PC-9 (cell line): ENCODE data around the gene SERTAD4. TPM values are rescaled to one million over a fixed set of nuclear protein-coding genes. Genes with fewer than 3 reads are reported as not detected.

Source experiments
- BruUV-seq: library from RNA; stranded (reverse); fragments of 400-500 nt; replicated peaks from 2 replicates; lab custom pipeline; 2021; lab: Mats Ljungman, UMichigan
- CTCF ChIA-PET: fragments of 300-600 bp; sonication (Branson Sonifier 250); formaldehyde crosslinking; loops from one replicate; lab custom pipeline; 2022; ENCODE audit warnings: antibody characterized with exemption; lab: Charles Lee
- POLR2A ChIA-PET: fragments of 300-600 bp; sonication (Branson Sonifier 250); formaldehyde crosslinking; loops from one replicate; lab custom pipeline; 2022; ENCODE audit warnings: antibody characterized with exemption; ENCODE audit not compliant: unreplicated experiment; lab: Charles Lee
- DNase-seq, 2 experiments: peaks; one replicate each; pipeline versions ENCODE4 v3.0.0 to v3.0.0-alpha.2; 2015 to 2022; ENCODE audit warnings: mixed read lengths in 1 of 2
- H2AFZ ChIP-seq: fragments of 200-600 bp; sonication (generic); 2 replicates; pipeline ENCODE4 v1.8.1; 2017; ENCODE audit warnings: antibody characterized with exemption
- H3F3A ChIP-seq: fragments of 200-600 bp; sonication (generic); 2 replicates; pipeline ENCODE4 v1.8.1; 2017; ENCODE audit warnings: antibody characterized with exemption, mild to moderate bottlenecking, low read depth; ENCODE audit not compliant: insufficient read depth
- H3K27ac ChIP-seq: fragments of 200-600 bp; sonication (generic); 2 replicates; pipeline ENCODE4 v1.6.1; 2016; ENCODE audit warnings: mixed run types
- H3K27me3 ChIP-seq: fragments of 200-600 bp; sonication (generic); 2 replicates; pipeline ENCODE4 v1.6.1; 2016; ENCODE audit warnings: low read depth, mixed run types; ENCODE audit not compliant: insufficient read depth
- H3K36me3 ChIP-seq: fragments of 200-600 bp; sonication (generic); 2 replicates; pipeline ENCODE4 v1.6.1; 2016; ENCODE audit warnings: low read depth, mixed run types
- H3K4me1 ChIP-seq: fragments of 200-600 bp; sonication (generic); replicated peaks from 2 replicates; pipeline ENCODE4 v1.6.1; 2016; ENCODE audit warnings: mixed run types; ENCODE audit not compliant: insufficient read depth
- H3K4me2 ChIP-seq: fragments of 200-600 bp; sonication (generic); 2 replicates; pipeline ENCODE4 v1.6.1; 2017; ENCODE audit warnings: mixed run types
- H3K4me3 ChIP-seq: fragments of 200-600 bp; sonication (generic); 2 replicates; pipeline ENCODE4 v1.6.1; 2016; ENCODE audit warnings: mixed run types
- H3K79me2 ChIP-seq: fragments of 200-600 bp; sonication (generic); 2 replicates; pipeline ENCODE4 v1.6.1; 2017; ENCODE audit warnings: low read depth, mixed run types
- H3K9me2 ChIP-seq: fragments of 200-600 bp; sonication (generic); 2 replicates; pipeline ENCODE4 v1.8.1; 2017; ENCODE audit warnings: mild to moderate bottlenecking; ENCODE audit not compliant: insufficient read depth
- H3K9me3 ChIP-seq: fragments of 200-600 bp; sonication (generic); 2 replicates; pipeline ENCODE4 v1.8.1; 2016; ENCODE audit warnings: low read depth; ENCODE audit not compliant: insufficient read depth
- H4K20me1 ChIP-seq: fragments of 200-600 bp; sonication (generic); 2 replicates; pipeline ENCODE4 v1.8.1; 2017; ENCODE audit not compliant: insufficient read depth
- CTCF ChIP-seq: fragments of 200-600 bp; sonication (generic); conservative IDR thresholded peaks from 2 replicates; pipeline ENCODE4 v1.6.1; 2017; ENCODE audit warnings: mixed run types, antibody characterized with exemption, mild to moderate bottlenecking, moderate library complexity
- EZH2 ChIP-seq: fragments of 200-600 bp; sonication (generic); IDR thresholded peaks from 2 replicates; pipeline ENCODE4 v1.8.0; 2017; ENCODE audit warnings: antibody characterized with exemption, low read depth
- intact Hi-C: fragments of 100-400 bp; cut with micrococcal nuclease; formaldehyde crosslinking; loops from one replicate; pipeline ENCODE4 v1.10.0; 2022; ENCODE audit not compliant: unreplicated experiment
- total RNA-seq: library from RNA; stranded (reverse); gene quantifications from 2 replicates; pipeline ENCODE4 v1.2.3, GENCODE V29; 2021

Gene SERTAD4
- total RNA-seq, 1 experiment from 2014 or later = 22.6 TPM

- H3K27ac ChIP-seq = peak overlapping the region; percentile 41; the same call in 1 of the 2 replicates
- DNase-seq = no peak
- intact Hi-C loops = loop anchor here (2.0 to 10.0 kb wide), 3 partner anchors 44 to 338 kb away; no protein-coding TSS in a partner anchor
Observed at GRCh38 chr1:210233216-210233494, 559 bp downstream of the SERTAD4 start.

GRCh38 chr1:210233495-210234328 is 1.1 kb downstream of the SERTAD4 start:
- Histone ChIP-seq H3K9me3 (no peaks in the 10 kb centered on the region), H3K4me2 (peak overlapping the region; percentile 87), H4K20me1 (no peaks in the 10 kb centered on the region), H3K27ac (peak overlapping the region; percentile 41), H3K9me2 (no peaks in the 10 kb centered on the region; the same call in 1 of the 2 replicates), H3K79me2 (no peaks in the 10 kb centered on the region; the same call in 1 of the 2 replicates), H3F3A (peaks cover 23% of the 10 kb centered on the region), H3K4me3 (peak overlapping the region; percentile 96), H3K36me3 (no peaks in the 10 kb centered on the region), H3K27me3 (no peaks in the 10 kb centered on the region), H2AFZ (peak overlapping the region; percentile 98), H3K4me1 (peaks cover 34% of the 10 kb centered on the region)
- TF ChIP-seq CTCF = no peak
- no peak for TF ChIP-seq EZH2
- ChIA-PET CTCF (interaction anchor here (0.6 to 1.4 kb wide), 6 partner anchors 19 to 1036 kb away, joined by 3 to 9 read pairs (median 4); no protein-coding TSS in a partner anchor), POLR2A (interaction anchor here (0.5 to 1.0 kb wide), 10 partner anchors 11 to 1346 kb away, joined by 3 to 10 read pairs (median 4); no protein-coding TSS in a partner anchor)
- intact Hi-C loops = loop anchor here (1.0 to 10.0 kb wide), 5 partner anchors 18 to 339 kb away; no protein-coding TSS in a partner anchor
- peak; percentile 75 to 86 for DNase-seq
- TSS peak; percentile 74 for BruUV-seq

More at GRCh38 chr1:210233216-210233494, 559 bp downstream of the SERTAD4 start:
- Histone ChIP-seq H3K9me3 (no peaks in the 10 kb centered on the region), H3F3A (peaks cover 23% of the 10 kb centered on the region), H3K4me1 (peaks cover 30% of the 10 kb centered on the region), H3K4me3 (peak overlapping the region; percentile 96), H3K9me2 (no peaks in the 10 kb centered on the region; the same call in 1 of the 2 replicates), H3K36me3 (no peaks in the 10 kb centered on the region), H3K4me2 (peak overlapping the region; percentile 87), H2AFZ (peak overlapping the region; percentile 98), H4K20me1 (no peaks in the 10 kb centered on the region), H3K79me2 (no peaks in the 10 kb centered on the region; the same call in 1 of the 2 replicates), H3K27me3 (no peaks in the 10 kb centered on the region)
- BruUV-seq = no TSS peak
- POLR2A ChIA-PET = interaction anchor here (0.5 to 0.6 kb wide), 2 partner anchors 10 to 592 kb away, joined by 3 read pairs; no protein-coding TSS in a partner anchor
- CTCF ChIA-PET = interaction anchor here (0.6 kb wide), 1 partner anchor 1037 kb away, joined by 3 read pairs; no protein-coding TSS in a partner anchor
- no peak for TF ChIP-seq CTCF
- TF ChIP-seq EZH2 = no peak

GRCh38 chr1:210234329-210234757 is 1.7 kb downstream of the SERTAD4 start:
- CTCF ChIA-PET = interaction anchor here (0.6 to 1.4 kb wide), 5 partner anchors 16 to 402 kb away, joined by 3 to 9 read pairs (median 3); no protein-coding TSS in a partner anchor
- peak overlapping the region; percentile 98 for H2AFZ ChIP-seq

More at GRCh38 chr1:210234329-210234757, 1.7 kb downstream of the SERTAD4 start:
- H3K4me3 ChIP-seq = peak overlapping the region; percentile 96
- H3K4me1 ChIP-seq = peaks cover 40% of the 10 kb centered on the region
- no peaks in the 10 kb centered on the region for H3K36me3 ChIP-seq
- no peaks in the 10 kb centered on the region for H3K9me3 ChIP-seq
- DNase-seq = no peak
- no peak for TF ChIP-seq CTCF
- no peak for TF ChIP-seq EZH2
- BruUV-seq = TSS peak; percentile 38
- H3K4me2 ChIP-seq = peak overlapping the region; percentile 87
- peaks cover 26% of the 10 kb centered on the region for H3F3A ChIP-seq
- no peaks in the 10 kb centered on the region for H3K27me3 ChIP-seq
- intact Hi-C loops = loop anchor here (1.0 to 10.0 kb wide), 3 partner anchors 17 to 340 kb away; no protein-coding TSS in a partner anchor
- H3K9me2 ChIP-seq = no peaks in the 10 kb centered on the region; the same call in 1 of the 2 replicates
- peak overlapping the region; percentile 41 for H3K27ac ChIP-seq
- POLR2A ChIA-PET = interaction anchor here (0.6 to 1.0 kb wide), 8 partner anchors 11 to 1346 kb away, joined by 3 to 10 read pairs (median 4); no protein-coding TSS in a partner anchor
- no peaks in the 10 kb centered on the region for H4K20me1 ChIP-seq
- H3K79me2 ChIP-seq = no peaks in the 10 kb centered on the region; the same call in 1 of the 2 replicates
